Caki2 (cell line): ENCODE data around the gene ST6GALNAC2. TPM values are rescaled to one million over a fixed set of nuclear protein-coding genes. Genes with fewer than 3 reads are reported as not detected.
"Not testable (repeated sequence)": the region's sequence is repeated elsewhere in the genome, so short reads cannot be mapped to it uniquely, and the experiment has no call there.

Experiments
- DNase-seq: peaks from one replicate; pipeline ENCODE4 v3.0.0-alpha.2; 2015; ENCODE audit warnings: low read depth
- in situ Hi-C: cut with HindIII; loops from 2 replicates; pipeline ENCODE4 v1.10.0; 2016; ENCODE audit warnings: low sequenced_read_pairs, low pct_unique_long_range_greater_than_20kb, mixed read lengths
- total RNA-seq: library from RNA; depleted of rRNA; stranded (reverse); fragments of >200 nt; shearing (Covaris generic); gene quantifications from 2 replicates; pipeline ENCODE4 v1.2.3, GENCODE V29; 2014; ENCODE audit warnings: low replicate concordance

Gene ST6GALNAC2
- total RNA-seq, 1 experiment from 2014 or later, result 2.8 TPM

GRCh38 chr17:76611080-76611749, 25.6 kb upstream of the ST6GALNAC2 start:
- DNase-seq, in situ Hi-C loops: not testable (repeated sequence)

GRCh38 chr17:76606685-76607084, 21.0 kb upstream of the ST6GALNAC2 start:
- DNase-seq, in situ Hi-C loops: not testable (repeated sequence)

GRCh38 chr17:76601065-76601464, 15.4 kb upstream of the ST6GALNAC2 start:
- in situ Hi-C loops, result no loop called here
- no peak for DNase-seq

- in situ Hi-C loops, result no loop called here
- DNase-seq, result no peak
Measured at GRCh38 chr17:76599694-76600460, 14.2 kb upstream of the ST6GALNAC2 start.

GRCh38 chr17:76598004-76598439, 12.4 kb upstream of the ST6GALNAC2 start:
- no peak for DNase-seq
- in situ Hi-C loops, result no loop called here

- in situ Hi-C loops, result no loop called here
- DNase-seq, result no peak
Measured at GRCh38 chr17:76597156-76598003, 11.7 kb upstream of the ST6GALNAC2 start.

- in situ Hi-C loops, result no loop called here
- DNase-seq, result no peak
Measured at GRCh38 chr17:76594690-76595089, 9.0 kb upstream of the ST6GALNAC2 start.

- in situ Hi-C loops, result no loop called here
- no peak for DNase-seq
Measured at GRCh38 chr17:76593959-76594358, 8.3 kb upstream of the ST6GALNAC2 start.

GRCh38 chr17:76593384-76593826, 7.7 kb upstream of the ST6GALNAC2 start:
- in situ Hi-C loops, result no loop called here
- no peak for DNase-seq

- in situ Hi-C loops, result no loop called here
- no peak for DNase-seq
Measured at GRCh38 chr17:76588182-76588581, 2.5 kb upstream of the ST6GALNAC2 start.

GRCh38 chr17:76586741-76587487, 1.3 kb upstream of the ST6GALNAC2 start:
- in situ Hi-C loops, result no loop called here
- DNase-seq, result peak; percentile 72

GRCh38 chr17:76585033-76585648, 519 bp downstream of the ST6GALNAC2 start:
- in situ Hi-C loops, result no loop called here
- DNase-seq, result no peak

GRCh38 chr17:76584427-76585032, 1.1 kb downstream of the ST6GALNAC2 start:
- in situ Hi-C loops, result no loop called here
- DNase-seq, result no peak

- no peak for DNase-seq
- in situ Hi-C loops, result no loop called here
Measured at GRCh38 chr17:76582660-76583059, 3.0 kb downstream of the ST6GALNAC2 start.

- in situ Hi-C loops, result no loop called here
Measured at GRCh38 chr17:76581515-76581914, 4.1 kb downstream of the ST6GALNAC2 start.

GRCh38 chr17:76579281-76579680, 6.4 kb downstream of the ST6GALNAC2 start:
- in situ Hi-C loops, result no loop called here
- DNase-seq, result no peak

More at GRCh38 chr17:76581515-76581914, 4.1 kb downstream of the ST6GALNAC2 start:
- no peak for DNase-seq

GRCh38 chr17:76578376-76578775, 7.3 kb downstream of the ST6GALNAC2 start:
- no peak for DNase-seq
- in situ Hi-C loops, result no loop called here
